Measurements from ENCODE around the gene PGAM5. TPM values are rescaled to one million over a fixed set of nuclear protein-coding genes. Genes with fewer than 3 reads are reported as not detected.
"Not testable (repeated sequence)": the region's sequence is repeated elsewhere in the genome, so short reads cannot be mapped to it uniquely, and the experiment has no call there.

Gene PGAM5
- total RNA-seq, 1 experiment from 2014 or later = 78.1 TPM

DNA sequence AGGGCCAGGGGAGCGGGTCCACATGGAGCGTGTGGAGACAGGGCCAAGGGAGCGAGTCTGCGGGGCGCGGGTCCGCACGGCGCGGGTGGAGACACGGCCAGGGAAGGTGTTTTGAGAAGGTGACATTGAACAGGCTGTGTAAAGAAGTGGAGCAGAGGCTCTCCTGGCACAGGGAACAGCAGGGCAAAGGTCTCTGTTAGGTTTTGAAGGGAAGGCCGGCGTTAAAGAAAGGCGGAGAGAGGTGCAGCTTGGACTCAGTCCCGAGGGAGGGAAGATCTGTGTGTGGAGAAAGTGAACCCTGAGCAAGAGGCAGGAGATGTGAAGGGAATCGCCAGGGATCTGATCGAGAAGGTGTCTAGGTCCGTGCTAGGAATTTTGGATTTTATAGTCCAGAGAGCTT, 21.4 kb upstream of the PGAM5 start:
- Histone ChIP-seq H3K4me1 (peaks cover 6% of the 10 kb centered on the region), H3K27me3 (replicated peaks; ENCODE audit: control insufficient read depth, insufficient read depth, low read length) (no peaks in the 10 kb centered on the region), H3K9me3 (no peaks in the 10 kb centered on the region), H3K4me3 (ENCODE audit: low read depth, low read length) (peak overlapping the region; percentile 35), H3K36me3 (ENCODE audit: control insufficient read depth, insufficient read depth, low read length) (no peaks in the 10 kb centered on the region; the same call in 1 of the 2 replicates)
- H3K36me3 Mint-ChIP-seq (ENCODE audit: insufficient read depth, unreplicated experiment) = peaks cover 40% of the 10 kb centered on the region
- intact Hi-C loops (cut with micrococcal nuclease; ENCODE audit: unreplicated experiment) = no loop called here
- no peaks in the 10 kb centered on the region for H3K9me3 Mint-ChIP-seq (ENCODE audit: unreplicated experiment)
- peak; percentile 30 to 59 for DNase-seq
- CTCF ChIA-PET = no interaction called here
- TF ChIP-seq, protein P1, sequence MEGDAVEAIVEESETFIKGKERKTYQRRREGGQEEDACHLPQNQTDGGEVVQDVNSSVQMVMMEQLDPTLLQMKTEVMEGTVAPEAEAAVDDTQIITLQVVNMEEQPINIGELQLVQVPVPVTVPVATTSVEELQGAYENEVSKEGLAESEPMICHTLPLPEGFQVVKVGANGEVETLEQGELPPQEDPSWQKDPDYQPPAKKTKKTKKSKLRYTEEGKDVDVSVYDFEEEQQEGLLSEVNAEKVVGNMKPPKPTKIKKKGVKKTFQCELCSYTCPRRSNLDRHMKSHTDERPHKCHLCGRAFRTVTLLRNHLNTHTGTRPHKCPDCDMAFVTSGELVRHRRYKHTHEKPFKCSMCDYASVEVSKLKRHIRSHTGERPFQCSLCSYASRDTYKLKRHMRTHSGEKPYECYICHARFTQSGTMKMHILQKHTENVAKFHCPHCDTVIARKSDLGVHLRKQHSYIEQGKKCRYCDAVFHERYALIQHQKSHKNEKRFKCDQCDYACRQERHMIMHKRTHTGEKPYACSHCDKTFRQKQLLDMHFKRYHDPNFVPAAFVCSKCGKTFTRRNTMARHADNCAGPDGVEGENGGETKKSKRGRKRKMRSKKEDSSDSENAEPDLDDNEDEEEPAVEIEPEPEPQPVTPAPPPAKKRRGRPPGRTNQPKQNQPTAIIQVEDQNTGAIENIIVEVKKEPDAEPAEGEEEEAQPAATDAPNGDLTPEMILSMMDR (IDR thresholded peaks at IDR 0.05; ENCODE audit: insufficient read depth in 1 of 2, low read depth in 1 of 2, low read length in 1 of 2, severe bottlenecking in 1 of 2, unreplicated experiment in 1 of 2) = no peak
- no TSS peak for BruUV-seq (replicated peaks)
- no peaks in the 10 kb centered on the region for H3K27me3 Mint-ChIP-seq (ENCODE audit: insufficient read depth, unreplicated experiment)
- peak overlapping the region; percentile 63 for H3K4me3 Mint-ChIP-seq (ENCODE audit: unreplicated experiment)
- H3K27ac Mint-ChIP-seq (ENCODE audit: unreplicated experiment) = no peak overlapping the region
- H3K4me1 Mint-ChIP-seq (ENCODE audit: low read depth, unreplicated experiment) = peaks cover 6% of the 10 kb centered on the region
- POLR2A ChIA-PET = no interaction called here

DNA sequence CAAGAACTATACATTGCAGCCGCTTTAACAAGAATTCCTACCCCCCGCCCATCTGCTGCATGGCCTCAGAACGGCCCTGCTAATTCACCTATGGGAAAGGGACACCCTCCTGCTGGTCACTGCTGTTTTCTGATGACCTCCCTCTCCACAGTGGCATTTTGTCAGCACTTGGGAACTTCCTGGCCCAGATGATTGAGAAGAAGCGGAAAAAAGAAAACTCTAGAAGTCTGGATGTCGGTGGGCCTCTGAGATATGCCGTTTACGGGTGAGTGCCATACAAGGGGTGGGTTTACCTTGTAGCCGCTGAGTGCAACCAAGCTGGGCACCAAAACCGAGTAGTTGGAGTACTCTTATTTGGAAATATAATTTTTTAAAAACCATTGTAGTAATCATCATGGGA, 20.5 kb upstream of the PGAM5 start:
- H3K27me3 Mint-ChIP-seq (ENCODE audit: insufficient read depth, unreplicated experiment) = no peaks in the 10 kb centered on the region
- peaks cover 44% of the 10 kb centered on the region for H3K36me3 Mint-ChIP-seq (ENCODE audit: insufficient read depth, unreplicated experiment)
- Histone ChIP-seq H3K9me3 (no peaks in the 10 kb centered on the region), H3K4me1 (peaks cover 6% of the 10 kb centered on the region), H3K36me3 (ENCODE audit: control insufficient read depth, insufficient read depth, low read length) (no peaks in the 10 kb centered on the region; the same call in 1 of the 2 replicates), H3K4me3 (ENCODE audit: low read depth, low read length) (no peak overlapping the region), H3K27me3 (replicated peaks; ENCODE audit: control insufficient read depth, insufficient read depth, low read length) (no peaks in the 10 kb centered on the region)
- intact Hi-C loops (cut with micrococcal nuclease; ENCODE audit: unreplicated experiment) = no loop called here
- peaks cover 6% of the 10 kb centered on the region for H3K4me1 Mint-ChIP-seq (ENCODE audit: low read depth, unreplicated experiment)
- BruUV-seq (replicated peaks) = no TSS peak
- ChIA-PET CTCF (interaction anchor here (0.7 kb wide), 1 partner anchor 40 kb away, joined by 3 read pairs; no protein-coding TSS in a partner anchor), POLR2A (no interaction called here)
- peak overlapping the region; percentile 63 for H3K4me3 Mint-ChIP-seq (ENCODE audit: unreplicated experiment)
- no peaks in the 10 kb centered on the region for H3K9me3 Mint-ChIP-seq (ENCODE audit: unreplicated experiment)
- TF ChIP-seq, protein P1 (IDR thresholded peaks at IDR 0.05; ENCODE audit: insufficient read depth in 1 of 2, low read depth in 1 of 2, low read length in 1 of 2, severe bottlenecking in 1 of 2, unreplicated experiment in 1 of 2) = no peak
- DNase-seq = no peak
- H3K27ac Mint-ChIP-seq (ENCODE audit: unreplicated experiment) = no peak overlapping the region

DNA sequence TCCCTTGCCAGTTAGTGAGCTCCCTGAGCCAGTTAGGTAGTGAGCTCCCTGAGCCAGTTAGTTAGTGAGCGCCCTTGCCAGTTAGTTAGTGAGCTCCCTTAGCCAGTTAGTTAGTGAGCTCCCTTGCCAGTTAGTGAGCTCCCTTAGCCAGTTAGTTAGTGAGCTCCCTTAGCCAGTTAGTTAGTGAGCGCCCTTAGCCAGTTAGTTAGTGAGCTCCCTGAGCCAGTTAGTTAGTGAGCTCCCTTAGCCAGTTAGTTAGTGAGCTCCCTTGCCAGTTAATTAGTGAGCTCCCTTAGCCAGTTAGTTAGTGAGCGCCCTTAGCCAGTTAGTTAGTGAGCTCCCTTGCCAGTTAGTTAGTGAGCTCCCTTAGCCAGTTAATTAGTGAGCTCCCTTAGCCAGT, 18.6 kb upstream of the PGAM5 start:
- H3K4me3 ChIP-seq (ENCODE audit: low read depth, low read length); H3K27me3 ChIP-seq (replicated peaks; ENCODE audit: control insufficient read depth, insufficient read depth, low read length); H3K9me3 ChIP-seq; H3K4me1 Mint-ChIP-seq (ENCODE audit: low read depth, unreplicated experiment); H3K27ac Mint-ChIP-seq (ENCODE audit: unreplicated experiment); CTCF ChIA-PET; H3K4me3 Mint-ChIP-seq (ENCODE audit: unreplicated experiment); H3K36me3 ChIP-seq (ENCODE audit: control insufficient read depth, insufficient read depth, low read length); H3K4me1 ChIP-seq; BruUV-seq (replicated peaks); intact Hi-C loops (cut with micrococcal nuclease; ENCODE audit: unreplicated experiment); H3K9me3 Mint-ChIP-seq (ENCODE audit: unreplicated experiment); DNase-seq; POLR2A ChIA-PET; H3K27me3 Mint-ChIP-seq (ENCODE audit: insufficient read depth, unreplicated experiment): not testable (repeated sequence)
- peaks cover 50% of the 10 kb centered on the region for H3K36me3 Mint-ChIP-seq (ENCODE audit: insufficient read depth, unreplicated experiment)

DNA sequence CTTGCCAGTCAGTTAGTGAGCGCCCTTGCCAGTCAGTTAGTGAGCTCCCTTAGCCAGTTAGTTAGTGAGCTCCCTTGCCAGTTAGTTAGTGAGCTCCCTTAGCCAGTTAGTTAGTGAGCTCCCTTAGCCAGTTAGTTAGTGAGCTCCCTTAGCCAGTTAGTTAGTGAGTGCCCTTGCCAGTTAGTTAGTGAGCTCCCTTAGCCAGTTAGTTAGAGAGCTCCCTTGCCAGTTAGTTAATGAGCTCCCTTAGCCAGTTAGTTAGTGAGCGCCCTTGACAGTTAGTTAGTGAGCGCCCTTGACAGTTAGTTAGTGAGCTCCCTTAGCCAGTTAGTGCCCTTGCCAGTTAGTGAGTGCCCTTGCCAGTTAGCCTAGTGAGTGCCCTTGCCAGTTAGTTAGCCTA, 15.8 kb upstream of the PGAM5 start:
- CTCF ChIA-PET; intact Hi-C loops (cut with micrococcal nuclease; ENCODE audit: unreplicated experiment): not testable (repeated sequence)

More for the DNA sequence above, 15.8 kb upstream of the PGAM5 start:
- H3K9me3 Mint-ChIP-seq (ENCODE audit: unreplicated experiment); H3K27ac Mint-ChIP-seq (ENCODE audit: unreplicated experiment); H3K36me3 ChIP-seq (ENCODE audit: control insufficient read depth, insufficient read depth, low read length); H3K27me3 ChIP-seq (replicated peaks; ENCODE audit: control insufficient read depth, insufficient read depth, low read length); POLR2A ChIA-PET; H3K9me3 ChIP-seq; H3K4me1 Mint-ChIP-seq (ENCODE audit: low read depth, unreplicated experiment); H3K27me3 Mint-ChIP-seq (ENCODE audit: insufficient read depth, unreplicated experiment); H3K4me3 ChIP-seq (ENCODE audit: low read depth, low read length); H3K4me1 ChIP-seq; BruUV-seq (replicated peaks); DNase-seq; H3K4me3 Mint-ChIP-seq (ENCODE audit: unreplicated experiment): not testable (repeated sequence)
- H3K36me3 Mint-ChIP-seq (ENCODE audit: insufficient read depth, unreplicated experiment) = peaks cover 61% of the 10 kb centered on the region
